Upper lobe of right lung (tissue), 1 donor: Measurements from ENCODE around the gene SLC15A3. TPM values are rescaled to one million over a fixed set of nuclear protein-coding genes. Genes with fewer than 3 reads are reported as not detected.

ENCODE experiments used
- ATAC-seq: fragments of 200-7000 bp; cut with Tn5 transposase; one replicate; pipeline ENCODE4 v1.9.1; 2020; ENCODE audit warnings: mild to moderate bottlenecking, moderate library complexity
- DNase-seq: peaks from one replicate; pipeline ENCODE4 v3.0.0-alpha.2; 2020
- H3K27ac ChIP-seq: fragments of 200-600 bp; one replicate; pipeline ENCODE4 v1.8.0; 2022
- H3K27me3 ChIP-seq: fragments of 200-600 bp; one replicate; pipeline ENCODE4 v1.8.0; 2022; ENCODE audit warnings: mild to moderate bottlenecking
- H3K36me3 ChIP-seq: fragments of 200-600 bp; one replicate; pipeline ENCODE4 v1.8.0; 2022
- H3K4me1 ChIP-seq: fragments of 200-600 bp; one replicate; pipeline ENCODE4 v1.8.0; 2022
- H3K4me3 ChIP-seq: fragments of 200-600 bp; one replicate; pipeline ENCODE4 v1.8.0; 2022; ENCODE audit warnings: mild to moderate bottlenecking
- H3K9me3 ChIP-seq: fragments of 200-600 bp; one replicate; pipeline ENCODE4 v1.8.0; 2022
- CTCF ChIP-seq: fragments of 200-600 bp; IDR thresholded peaks from one replicate; pipeline ENCODE4 v1.8.0; 2022; ENCODE audit warnings: antibody characterized with exemption
- intact Hi-C: fragments of 100-400 bp; cut with DNase I; formaldehyde crosslinking; loops from one replicate; pipeline ENCODE4 v1.11.0; 2022
- total RNA-seq: library from RNA; stranded (reverse); fragmentation: NEBNext Ultra II Directional; extraction: Animal tissue kit (Norgen Biotek cat#: 25700); gene quantifications from one replicate; pipeline ENCODE4 v1.2.1, GENCODE V29; 2021
- donor health status: DM: no; HTN: yes; CAD: no; lungs with severe emphysema.

The SLC15A3 gene
- total RNA-seq, 1 donor from 2014 or later = 139 TPM

DNA sequence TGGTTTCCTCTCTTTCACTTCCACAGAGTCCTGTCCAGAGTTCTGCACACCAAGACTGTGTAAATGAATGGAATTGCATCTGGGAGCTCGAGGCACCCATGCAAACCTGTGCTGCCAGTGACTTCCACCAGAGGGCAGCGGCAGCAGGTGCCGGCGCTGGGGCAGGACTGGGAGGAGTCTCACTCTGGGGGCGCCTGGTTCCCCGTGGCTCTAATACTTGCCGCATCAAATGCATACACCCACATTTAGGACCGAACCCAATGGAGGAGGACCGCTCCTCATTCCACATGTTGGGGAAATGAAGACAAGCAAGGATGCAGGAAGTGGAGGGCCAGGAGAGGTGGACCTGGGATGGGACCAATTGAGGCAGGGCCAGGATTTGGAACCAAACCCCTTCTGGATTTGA, 18.4 kb upstream of the SLC15A3 start:
- TF ChIP-seq CTCF = peak; percentile 87
- peak; percentile 86 for DNase-seq
- Histone ChIP-seq H3K4me3 (no peak overlapping the region), H3K27ac (no peak overlapping the region), H3K27me3 (no peaks in the 10 kb centered on the region), H3K9me3 (no peaks in the 10 kb centered on the region), H3K4me1 (no peaks in the 10 kb centered on the region), H3K36me3 (no peaks in the 10 kb centered on the region)
- intact Hi-C loops = no loop called here
- peak; percentile 91 for ATAC-seq

DNA sequence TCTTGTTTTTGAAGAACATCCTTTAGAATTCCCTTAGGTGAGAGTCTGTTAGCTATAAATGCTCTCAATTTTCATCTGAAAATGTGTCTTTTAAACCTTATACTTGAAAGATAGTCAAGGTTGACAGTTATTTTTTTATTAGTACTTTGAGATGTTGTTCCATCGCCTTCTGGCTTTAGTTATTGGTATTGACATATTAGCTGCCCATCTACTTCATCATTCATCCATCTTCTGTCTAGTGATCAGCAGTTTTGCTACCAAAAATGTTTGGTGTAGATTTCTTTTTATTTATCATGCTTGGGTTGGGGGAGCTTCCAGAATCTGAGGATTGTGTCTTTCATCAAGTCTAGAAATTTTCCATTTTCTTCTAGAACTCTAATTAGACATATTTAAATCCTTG, 16.2 kb upstream of the SLC15A3 start:
- Histone ChIP-seq H3K9me3 (no peaks in the 10 kb centered on the region), H3K27me3 (no peaks in the 10 kb centered on the region), H3K36me3 (no peaks in the 10 kb centered on the region), H3K27ac (no peak overlapping the region), H3K4me1 (no peaks in the 10 kb centered on the region), H3K4me3 (no peak overlapping the region)
- ATAC-seq (no peak), DNase-seq (no peak)
- intact Hi-C loops = no loop called here
- no peak for TF ChIP-seq CTCF

- no peaks in the 10 kb centered on the region for H3K27me3 ChIP-seq
- DNase-seq = no peak
- H3K27ac ChIP-seq = no peak overlapping the region
- intact Hi-C loops = no loop called here
- no peak overlapping the region for H3K4me3 ChIP-seq
- no peaks in the 10 kb centered on the region for H3K4me1 ChIP-seq
- no peaks in the 10 kb centered on the region for H3K36me3 ChIP-seq
- peak; percentile 69 for ATAC-seq
- no peaks in the 10 kb centered on the region for H3K9me3 ChIP-seq
- no peak for TF ChIP-seq CTCF
These were observed 14.9 kb upstream of the SLC15A3 start for GRCh38 chr11:60966890-60967289.

GRCh38 chr11:60964801-60965200, 12.8 kb upstream of the SLC15A3 start:
- intact Hi-C loops = no loop called here
- DNase-seq = no peak
- Histone ChIP-seq H3K9me3 (no peaks in the 10 kb centered on the region), H3K27me3 (no peaks in the 10 kb centered on the region), H3K4me3 (no peak overlapping the region), H3K36me3 (no peaks in the 10 kb centered on the region), H3K27ac (no peak overlapping the region), H3K4me1 (no peaks in the 10 kb centered on the region)
- no peak for TF ChIP-seq CTCF
- no peak for ATAC-seq

DNA sequence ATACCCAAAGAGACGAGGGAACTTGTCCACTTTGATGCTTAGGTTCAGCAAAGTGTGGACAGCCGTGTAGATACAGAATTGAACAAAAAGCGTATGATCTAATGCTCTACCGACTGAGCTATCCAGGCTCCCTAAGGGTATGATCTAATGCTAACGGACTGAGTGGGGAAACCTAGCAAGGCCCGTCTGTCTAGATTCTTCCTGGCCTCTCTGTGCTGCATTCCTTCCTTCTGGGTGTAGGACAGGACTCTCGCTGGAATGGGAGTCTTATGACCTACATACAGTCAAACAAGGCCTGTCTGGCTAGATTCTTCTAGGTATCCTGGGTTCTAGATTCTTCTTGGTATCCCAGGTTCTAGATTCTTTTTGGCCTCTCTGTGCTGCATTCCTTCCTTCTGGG, 8.4 kb upstream of the SLC15A3 start:
- H3K27me3 ChIP-seq = no peaks in the 10 kb centered on the region
- no peaks in the 10 kb centered on the region for H3K36me3 ChIP-seq
- no peaks in the 10 kb centered on the region for H3K4me1 ChIP-seq
- ATAC-seq (peak; percentile 52), DNase-seq (no peak)
- intact Hi-C loops = no loop called here
- H3K27ac ChIP-seq = no peak overlapping the region
- H3K4me3 ChIP-seq = no peak overlapping the region
- no peak for TF ChIP-seq CTCF
- H3K9me3 ChIP-seq = no peaks in the 10 kb centered on the region

GRCh38 chr11:60959431-60959830, 7.5 kb upstream of the SLC15A3 start:
- Histone ChIP-seq H3K27ac (no peak overlapping the region), H3K27me3 (no peaks in the 10 kb centered on the region), H3K4me1 (peaks cover 3% of the 10 kb centered on the region), H3K36me3 (no peaks in the 10 kb centered on the region), H3K4me3 (no peak overlapping the region), H3K9me3 (no peaks in the 10 kb centered on the region)
- no peak for TF ChIP-seq CTCF
- intact Hi-C loops = no loop called here
- DNase-seq = no peak
- no peak for ATAC-seq
